HEK293 (cell line): Measurements from ENCODE around the gene NFKBIE.

ENCODE experiments used
- CTCF ChIA-PET: fragments of 350-600 bp; formaldehyde crosslinking; extraction: SDS; loops from one replicate; lab custom pipeline; 2021; ENCODE audit warnings: antibody characterized with exemption; lab: Yijun Ruan, JAX
- POLR2A ChIA-PET: fragments of 300-600 bp; formaldehyde crosslinking; extraction: SDS; loops from one replicate; lab custom pipeline; 2020; ENCODE audit warnings: antibody characterized with exemption, inconsistent platforms; lab: Yijun Ruan, JAX
- H3K27ac ChIP-seq: fragments of 200-500 bp; sonication (Bioruptor generic); 2 replicates; pipeline ENCODE4 v1.5.1; 2014; ENCODE audit warnings: low read depth, low read length, control low read depth, inconsistent platforms; ENCODE audit errors: extremely low read depth
- H3K36me3 ChIP-seq, 2 experiments: fragments of 200-500 bp in 1 of 2; sonication (Bioruptor generic) in 1 of 2; 1 replicate in 1 of 2; 2 replicates in 1 of 2; pipeline ENCODE4 v1.5.1; 2014 to 2017; ENCODE audit warnings: inconsistent platforms in 2 of 2, low read length in 2 of 2; ENCODE audit not compliant: control insufficient read depth in 2 of 2, insufficient read depth in 1 of 2
- H3K4me1 ChIP-seq: fragments of 200-500 bp; sonication (Bioruptor generic); 2 replicates; pipeline ENCODE4 v1.5.1; 2014; ENCODE audit warnings: mild to moderate bottlenecking, low read length, inconsistent platforms; ENCODE audit not compliant: control insufficient read depth, insufficient read depth
- H3K4me3 ChIP-seq: 2 replicates; pipeline ENCODE4 v1.5.1; 2011; ENCODE audit warnings: low read depth, mild to moderate bottlenecking, control low read depth, low read length, moderate library complexity
- H3K9me3 ChIP-seq: fragments of 200-500 bp; sonication (Bioruptor generic); 2 replicates; pipeline ENCODE4 v1.5.1; 2014; ENCODE audit warnings: low read depth, low read length, inconsistent platforms; ENCODE audit not compliant: control insufficient read depth, insufficient read depth
- ATF2 ChIP-seq: fragments of 450-650 bp; formaldehyde crosslinking; IDR thresholded peaks from 2 replicates; pipeline ENCODE4 v1.5.1; 2016; ENCODE audit warnings: missing biosample characterization, missing genetic modification characterization, low read depth
- BCL11A ChIP-seq: fragments of 450-650 bp; formaldehyde crosslinking; IDR thresholded peaks from 2 replicates; pipeline ENCODE4 v1.5.1; 2016; ENCODE audit warnings: low read depth, missing biosample characterization, missing genetic modification characterization
- FEZF1 ChIP-seq: fragments of 450-650 bp; formaldehyde crosslinking; IDR thresholded peaks from 2 replicates; pipeline ENCODE4 v1.5.1; 2016; ENCODE audit warnings: missing biosample characterization, missing genetic modification characterization
- MZF1 ChIP-seq: fragments of 450-650 bp; formaldehyde crosslinking; IDR thresholded peaks from 2 replicates; pipeline ENCODE4 v1.5.1; 2017; ENCODE audit warnings: missing biosample characterization, missing genetic modification characterization, borderline replicate concordance
- OSR2 ChIP-seq: fragments of 450-650 bp; formaldehyde crosslinking; IDR thresholded peaks from 2 replicates; pipeline ENCODE4 v1.5.1; 2016; ENCODE audit warnings: missing biosample characterization, missing genetic modification characterization
- SALL2 ChIP-seq: fragments of 450-650 bp; formaldehyde crosslinking; IDR thresholded peaks from 2 replicates; pipeline ENCODE4 v1.5.0; 2017; ENCODE audit warnings: missing biosample characterization, mild to moderate bottlenecking, missing genetic modification characterization, borderline replicate concordance
- YY2 ChIP-seq: fragments of 450-650 bp; formaldehyde crosslinking; IDR thresholded peaks from 2 replicates; pipeline ENCODE4 v1.5.1; 2016; ENCODE audit warnings: missing biosample characterization, missing genetic modification characterization
- ZBTB11 ChIP-seq: fragments of 450-650 bp; formaldehyde crosslinking; conservative IDR thresholded peaks from 2 replicates; pipeline ENCODE4 v1.5.1; 2016; ENCODE audit warnings: low read depth, missing biosample characterization, missing genetic modification characterization
- ZEB2 ChIP-seq: fragments of 450-650 bp; formaldehyde crosslinking; IDR thresholded peaks from 2 replicates; pipeline ENCODE4 v1.5.1; 2016; ENCODE audit warnings: missing biosample characterization, missing genetic modification characterization
- ZNF140 ChIP-seq: fragments of 450-650 bp; formaldehyde crosslinking; IDR thresholded peaks from 2 replicates; pipeline ENCODE4 v1.5.1; 2016; ENCODE audit warnings: missing biosample characterization, missing genetic modification characterization
- ZNF24 ChIP-seq: fragments of 450-650 bp; formaldehyde crosslinking; IDR thresholded peaks from 2 replicates; pipeline ENCODE4 v1.5.1; 2016; ENCODE audit warnings: missing biosample characterization, missing genetic modification characterization
- ZNF248 ChIP-seq: fragments of 450-650 bp; formaldehyde crosslinking; IDR thresholded peaks from 2 replicates; pipeline ENCODE4 v1.5.1; 2017; ENCODE audit warnings: missing biosample characterization, missing genetic modification characterization
- ZNF362 ChIP-seq: fragments of 450-650 bp; formaldehyde crosslinking; IDR thresholded peaks from 2 replicates; pipeline ENCODE4 v1.5.1; 2016; ENCODE audit warnings: missing biosample characterization, missing genetic modification characterization
- ZNF394 ChIP-seq: fragments of 450-650 bp; formaldehyde crosslinking; IDR thresholded peaks from 2 replicates; pipeline ENCODE4 v1.5.1; 2016; ENCODE audit warnings: missing biosample characterization, missing genetic modification characterization, mild to moderate bottlenecking, moderate library complexity, borderline replicate concordance
- ZNF449 ChIP-seq: fragments of 450-650 bp; formaldehyde crosslinking; IDR thresholded peaks from 2 replicates; pipeline ENCODE4 v1.5.1; 2017; ENCODE audit warnings: missing biosample characterization, mild to moderate bottlenecking, missing genetic modification characterization, moderate library complexity
- ZNF560 ChIP-seq: fragments of 450-650 bp; formaldehyde crosslinking; IDR thresholded peaks from 2 replicates; pipeline ENCODE4 v1.5.1; 2017; ENCODE audit warnings: missing biosample characterization, missing genetic modification characterization, borderline replicate concordance
- ZNF624 ChIP-seq: fragments of 450-650 bp; formaldehyde crosslinking; IDR thresholded peaks from 2 replicates; pipeline ENCODE4 v1.5.1; 2017; ENCODE audit warnings: missing biosample characterization, missing genetic modification characterization
- ZNF658 ChIP-seq: fragments of 450-650 bp; formaldehyde crosslinking; IDR thresholded peaks from 2 replicates; pipeline ENCODE4; 2016; ENCODE audit warnings: missing biosample characterization, missing genetic modification characterization
- ZNF664 ChIP-seq: fragments of 450-650 bp; formaldehyde crosslinking; IDR thresholded peaks from 2 replicates; pipeline ENCODE4 v1.5.1; 2016; ENCODE audit warnings: missing biosample characterization, missing genetic modification characterization
- ZNF704 ChIP-seq: fragments of 450-650 bp; formaldehyde crosslinking; IDR thresholded peaks from 2 replicates; pipeline ENCODE4 v1.5.1; 2016; ENCODE audit warnings: missing biosample characterization, missing genetic modification characterization
- ZNF747 ChIP-seq: fragments of 450-650 bp; formaldehyde crosslinking; IDR thresholded peaks from 2 replicates; pipeline ENCODE4 v1.5.1; 2016; ENCODE audit warnings: missing biosample characterization, missing genetic modification characterization
- ZNF837 ChIP-seq: fragments of 450-650 bp; formaldehyde crosslinking; IDR thresholded peaks from 2 replicates; pipeline ENCODE4 v1.5.1; 2016; ENCODE audit warnings: missing biosample characterization, missing genetic modification characterization
- ZSCAN30 ChIP-seq: fragments of 450-650 bp; IDR thresholded peaks from 2 replicates; pipeline ENCODE4 v1.5.1; 2018; ENCODE audit warnings: missing biosample characterization, mild to moderate bottlenecking, missing genetic modification characterization, moderate library complexity
- ZSCAN4 ChIP-seq: fragments of 450-650 bp; formaldehyde crosslinking; IDR thresholded peaks from 2 replicates; pipeline ENCODE4 v1.5.1; 2017; ENCODE audit warnings: missing biosample characterization, missing genetic modification characterization

NFKBIE gene

GRCh38 chr6:44246663-44247337 is 18.6 kb downstream of the NFKBIE start, which contains the start of gene HSP90AB1 (continued):
- TF ChIP-seq ZNF747 (tag by site-specific recombination): 0 out of 2 replicates have a peak, but pooled peaks have one; percentile 46
- peak; percentile 67; the same call in 1 of the 2 replicates for TF ChIP-seq ZSCAN30 (tag by site-specific recombination)
- peak; percentile 64; the same call in 1 of the 2 replicates for TF ChIP-seq ZNF24 (tag by site-specific recombination)
- TF ChIP-seq ZNF664 (tag by site-specific recombination): peak; percentile 24; the same call in 1 of the 2 replicates
- no peak for TF ChIP-seq ZNF658 (tag by site-specific recombination)
- TF ChIP-seq ZNF140 (tag by site-specific recombination): no peak
- TF ChIP-seq ZNF248: no peak
- TF ChIP-seq ZSCAN4 (tag by site-specific recombination): peak; percentile 48; the same call in 1 of the 2 replicates
- no peak; the same call in 1 of the 2 replicates for TF ChIP-seq YY2 (tag by site-specific recombination)
- peak; percentile 30; the same call in 1 of the 2 replicates for TF ChIP-seq BCL11A (tag by site-specific recombination)

- peak overlapping the region; percentile 71 for H3K27ac ChIP-seq
- no peaks in the 10 kb centered on the region for H3K9me3 ChIP-seq
- ChIA-PET CTCF (interaction anchor here (0.7 to 5.6 kb wide), 10 partner anchors 10 to 543 kb away, joined by 3 to 70 read pairs (median 8); partner anchors contain the start of genes SLC29A1 and SLC35B2), POLR2A (interaction anchor here (0.5 to 5.1 kb wide), 61 partner anchors 8 to 1187 kb away, joined by 3 to 131 read pairs (median 4); partner anchors contain the start of genes AARS2, CDC5L, GTPBP2 and KLC4)
- H3K4me3 ChIP-seq: peak overlapping the region; percentile 66
- H3K4me1 ChIP-seq: no peaks in the 10 kb centered on the region
- H3K36me3 ChIP-seq: peaks cover 16 to 36% of the 10 kb centered on the region in 2 experiments
- TF ChIP-seq ZNF560 (tag by site-specific recombination) (no peak), ZNF394 (tag by site-specific recombination) (peak; percentile 77; the same call in 1 of the 2 replicates), ZNF704 (0 out of 2 replicates have a peak, but pooled peaks have one; percentile 42), OSR2 (no peak), SALL2 (no peak), ZNF362 (tag by site-specific recombination) (no peak), ZNF624 (tag by site-specific recombination) (no peak), ATF2 (no peak), ZNF449 (tag by site-specific recombination) (no peak), ZNF837 (tag by site-specific recombination) (no peak), ZEB2 (tag by site-specific recombination) (peak; percentile 89), MZF1 (tag by site-specific recombination) (no peak), FEZF1 (no peak), ZBTB11 (tag by site-specific recombination) (no peak; the same call in 1 of the 2 replicates)
Observed at GRCh38 chr6:44245912-44246662, 19.3 kb downstream of the NFKBIE start.
